Measurements from ENCODE around the gene GBA2. TPM values are rescaled to one million over a fixed set of nuclear protein-coding genes. Genes with fewer than 3 reads are reported as not detected.

The GBA2 gene
- total RNA-seq, 1 donor from 2014 or later = 84.7 TPM

GRCh38 chr9:35697486-35697885 lies 51.5 kb downstream of the GBA2 start:
- Mint-ChIP-seq H3K27ac (peak overlapping the region; percentile 48), H3K4me1 (no peaks in the 10 kb centered on the region), H3K27me3 (ENCODE audit: low read depth) (no peaks in the 10 kb centered on the region), H3K4me3 (no peak overlapping the region), H3K36me3 (peaks cover 15% of the 10 kb centered on the region), H3K9me3 (no peaks in the 10 kb centered on the region)
- no peak for DNase-seq (ENCODE audit: low spot score in 2 of 2, unreplicated experiment in 2 of 2)
- no peak for TF ChIP-seq CTCF (IDR thresholded peaks at IDR 0.05; ENCODE audit: unreplicated experiment)

- no peaks in the 10 kb centered on the region for H3K9me3 Mint-ChIP-seq
- H3K4me1 Mint-ChIP-seq = peaks cover 4% of the 10 kb centered on the region
- H3K27ac Mint-ChIP-seq = peak overlapping the region; percentile 30
- TF ChIP-seq CTCF (IDR thresholded peaks at IDR 0.05; ENCODE audit: unreplicated experiment) = peak; percentile 75
- DNase-seq (ENCODE audit: low spot score in 2 of 2, unreplicated experiment in 2 of 2) = peak in 1 of 2 experiments; percentile 70
- H3K36me3 Mint-ChIP-seq = peaks cover 15% of the 10 kb centered on the region
- no peak overlapping the region for H3K4me3 Mint-ChIP-seq
- H3K27me3 Mint-ChIP-seq (ENCODE audit: low read depth) = no peaks in the 10 kb centered on the region
Observed at GRCh38 chr9:35696520-35697215, 52.4 kb downstream of the GBA2 start.

GRCh38 chr9:35695943-35696401 lies 53.1 kb downstream of the GBA2 start:
- no peaks in the 10 kb centered on the region for H3K9me3 Mint-ChIP-seq
- no peak for TF ChIP-seq CTCF (IDR thresholded peaks at IDR 0.05; ENCODE audit: unreplicated experiment)
- DNase-seq (ENCODE audit: low spot score in 2 of 2, unreplicated experiment in 2 of 2) = no peak
- H3K4me1 Mint-ChIP-seq = peaks cover 8% of the 10 kb centered on the region
- no peak overlapping the region for H3K4me3 Mint-ChIP-seq
- peaks cover 15% of the 10 kb centered on the region for H3K36me3 Mint-ChIP-seq
- no peaks in the 10 kb centered on the region for H3K27me3 Mint-ChIP-seq (ENCODE audit: low read depth)
- no peak overlapping the region for H3K27ac Mint-ChIP-seq

DNA sequence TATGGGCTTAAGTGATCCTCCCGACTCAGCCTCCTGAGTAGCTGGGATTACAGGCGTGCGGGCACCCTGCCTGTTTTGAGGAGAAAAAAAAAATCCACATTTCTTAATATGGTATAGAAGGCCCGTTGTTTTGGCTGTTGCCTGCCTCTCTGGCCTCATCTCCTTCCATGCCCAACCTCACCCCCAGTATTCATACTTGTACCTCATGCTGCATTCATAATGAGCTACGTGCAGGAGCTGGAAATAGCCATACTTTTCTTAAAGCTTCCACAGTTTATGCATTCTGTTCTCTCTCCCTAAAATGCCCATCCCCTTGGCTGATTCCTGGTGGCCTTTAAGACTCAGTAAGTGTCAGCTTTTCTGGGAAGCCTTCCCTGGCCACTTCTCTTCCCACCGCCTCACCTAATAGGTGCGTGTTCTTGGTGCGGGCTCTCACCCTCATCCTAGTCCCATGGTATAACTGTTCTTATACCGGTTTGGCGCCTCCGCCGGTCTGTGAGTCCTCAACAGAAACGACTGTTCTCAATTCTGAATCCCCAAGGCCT lies 57.2 kb downstream of the GBA2 start:
- peaks cover 31% of the 10 kb centered on the region for H3K4me1 Mint-ChIP-seq
- H3K4me3 Mint-ChIP-seq = peak overlapping the region; percentile 80
- no peaks in the 10 kb centered on the region for H3K27me3 Mint-ChIP-seq (ENCODE audit: low read depth)
- peaks cover 6% of the 10 kb centered on the region for H3K36me3 Mint-ChIP-seq
- H3K9me3 Mint-ChIP-seq = no peaks in the 10 kb centered on the region
- no peak for DNase-seq (ENCODE audit: low spot score in 2 of 2, unreplicated experiment in 2 of 2)
- TF ChIP-seq CTCF (IDR thresholded peaks at IDR 0.05; ENCODE audit: unreplicated experiment) = no peak
- peak overlapping the region; percentile 95 for H3K27ac Mint-ChIP-seq

- peak overlapping the region; percentile 80 for H3K4me3 Mint-ChIP-seq
- peak overlapping the region; percentile 95 for H3K27ac Mint-ChIP-seq
- H3K4me1 Mint-ChIP-seq = peaks cover 36% of the 10 kb centered on the region
- H3K36me3 Mint-ChIP-seq = peaks cover 5% of the 10 kb centered on the region
- TF ChIP-seq CTCF (IDR thresholded peaks at IDR 0.05; ENCODE audit: unreplicated experiment) = no peak
- no peaks in the 10 kb centered on the region for H3K27me3 Mint-ChIP-seq (ENCODE audit: low read depth)
- H3K9me3 Mint-ChIP-seq = no peaks in the 10 kb centered on the region
- no peak for DNase-seq (ENCODE audit: low spot score in 2 of 2, unreplicated experiment in 2 of 2)
Observed at GRCh38 chr9:35691334-35691650, 57.7 kb downstream of the GBA2 start.

All from mesothelial cell of epicardium (in vitro differentiated cells).